HFF-Myc (cell line): Measurements from ENCODE around the gene TMEM154.

Experiments
- DNase-seq: peaks from one replicate; pipeline ENCODE4 v3.0.0-alpha.2; 2011; ENCODE audit warnings: low read depth; ENCODE audit errors: extremely low read depth
- H3K4me3 ChIP-seq: replicated peaks from 2 replicates; pipeline ENCODE4 v1.5.1; 2011; ENCODE audit warnings: low read depth, mild to moderate bottlenecking, control low read depth, low read length
- TF ChIP-seq, protein P1 (sequence below): IDR thresholded peaks from 2 replicates; pipeline ENCODE4 v1.5.1; 2012; ENCODE audit warnings: mild to moderate bottlenecking, low read depth, low read length, control low read depth; ENCODE audit errors: missing control alignments

Gene TMEM154

DNA sequence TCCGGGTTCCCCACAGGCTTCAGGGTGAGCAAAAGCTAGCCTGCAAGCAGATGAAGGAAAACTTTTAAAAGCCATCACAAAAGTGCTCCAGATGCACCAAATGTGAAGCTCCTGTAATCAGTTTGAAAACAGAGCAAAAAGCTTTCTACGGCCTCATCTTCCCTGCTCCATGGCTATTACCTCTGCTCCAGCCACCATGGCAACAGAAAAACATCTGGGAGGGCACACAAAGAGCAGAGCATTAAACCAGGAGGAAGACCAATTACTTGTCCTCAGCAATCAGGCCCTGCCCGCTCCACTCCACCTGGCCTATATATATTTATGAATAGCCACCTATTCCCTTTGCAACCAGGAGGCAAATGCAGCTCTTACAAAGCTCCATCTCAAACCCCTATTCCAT is 33.6 kb downstream of the TMEM154 start:
- H3K4me3 ChIP-seq, result no peak overlapping the region
- DNase-seq, result no peak
- TF ChIP-seq, protein P1, sequence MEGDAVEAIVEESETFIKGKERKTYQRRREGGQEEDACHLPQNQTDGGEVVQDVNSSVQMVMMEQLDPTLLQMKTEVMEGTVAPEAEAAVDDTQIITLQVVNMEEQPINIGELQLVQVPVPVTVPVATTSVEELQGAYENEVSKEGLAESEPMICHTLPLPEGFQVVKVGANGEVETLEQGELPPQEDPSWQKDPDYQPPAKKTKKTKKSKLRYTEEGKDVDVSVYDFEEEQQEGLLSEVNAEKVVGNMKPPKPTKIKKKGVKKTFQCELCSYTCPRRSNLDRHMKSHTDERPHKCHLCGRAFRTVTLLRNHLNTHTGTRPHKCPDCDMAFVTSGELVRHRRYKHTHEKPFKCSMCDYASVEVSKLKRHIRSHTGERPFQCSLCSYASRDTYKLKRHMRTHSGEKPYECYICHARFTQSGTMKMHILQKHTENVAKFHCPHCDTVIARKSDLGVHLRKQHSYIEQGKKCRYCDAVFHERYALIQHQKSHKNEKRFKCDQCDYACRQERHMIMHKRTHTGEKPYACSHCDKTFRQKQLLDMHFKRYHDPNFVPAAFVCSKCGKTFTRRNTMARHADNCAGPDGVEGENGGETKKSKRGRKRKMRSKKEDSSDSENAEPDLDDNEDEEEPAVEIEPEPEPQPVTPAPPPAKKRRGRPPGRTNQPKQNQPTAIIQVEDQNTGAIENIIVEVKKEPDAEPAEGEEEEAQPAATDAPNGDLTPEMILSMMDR, result no peak

- TF ChIP-seq, protein P1, result no peak
- no peak for DNase-seq
- no peak overlapping the region for H3K4me3 ChIP-seq
These were observed 35.7 kb downstream of the TMEM154 start for GRCh38 chr4:152644130-152644529.

DNA sequence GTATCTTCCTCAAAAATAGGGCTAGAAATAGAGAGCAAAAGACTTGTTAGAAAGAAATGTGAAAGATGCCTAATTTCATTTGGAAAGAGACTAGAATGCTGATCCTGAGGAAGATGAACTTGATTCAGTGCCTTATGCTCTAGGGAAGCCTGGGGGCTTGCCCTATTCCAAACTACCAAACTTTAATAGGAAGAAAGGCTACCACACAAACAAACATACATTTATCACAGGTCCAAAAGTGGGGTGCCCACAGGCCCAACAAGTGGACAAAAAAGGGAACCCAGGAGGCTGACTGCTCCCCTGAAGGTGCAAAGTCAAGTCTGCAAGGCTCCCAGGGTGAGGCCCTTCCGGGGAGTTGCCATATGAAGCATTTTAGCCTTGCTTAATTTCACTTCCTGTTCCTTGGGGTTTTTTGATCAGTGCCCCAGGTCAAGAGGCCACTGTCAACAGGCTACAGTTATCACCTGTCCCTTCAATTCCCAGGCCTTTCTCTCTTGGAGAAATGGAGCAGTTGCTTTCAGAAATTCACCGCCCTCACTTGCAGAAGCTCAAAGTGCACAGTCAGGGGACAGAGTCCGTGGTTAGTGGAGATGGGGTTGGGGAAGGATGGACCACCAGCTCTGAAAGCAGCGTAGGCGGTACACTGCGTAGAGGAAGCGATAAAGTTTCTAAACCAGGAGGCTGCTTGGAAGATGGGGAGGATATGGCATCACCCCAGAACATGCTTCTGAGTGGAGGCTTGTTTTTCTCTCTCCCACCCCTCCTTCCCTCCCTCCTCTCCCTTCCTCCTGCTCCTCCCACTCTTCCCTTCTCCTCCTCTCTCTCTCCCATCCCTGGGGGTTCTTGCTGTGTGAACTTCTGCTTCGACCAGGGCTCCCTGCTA is 36.4 kb downstream of the TMEM154 start:
- H3K4me3 ChIP-seq, result no peak overlapping the region
- TF ChIP-seq, protein P1, result no peak
- no peak for DNase-seq

- H3K4me3 ChIP-seq, result no peak overlapping the region
- TF ChIP-seq, protein P1, result peak; percentile 33
- no peak for DNase-seq
These were observed 39.5 kb downstream of the TMEM154 start for GRCh38 chr4:152640058-152640921.

DNA sequence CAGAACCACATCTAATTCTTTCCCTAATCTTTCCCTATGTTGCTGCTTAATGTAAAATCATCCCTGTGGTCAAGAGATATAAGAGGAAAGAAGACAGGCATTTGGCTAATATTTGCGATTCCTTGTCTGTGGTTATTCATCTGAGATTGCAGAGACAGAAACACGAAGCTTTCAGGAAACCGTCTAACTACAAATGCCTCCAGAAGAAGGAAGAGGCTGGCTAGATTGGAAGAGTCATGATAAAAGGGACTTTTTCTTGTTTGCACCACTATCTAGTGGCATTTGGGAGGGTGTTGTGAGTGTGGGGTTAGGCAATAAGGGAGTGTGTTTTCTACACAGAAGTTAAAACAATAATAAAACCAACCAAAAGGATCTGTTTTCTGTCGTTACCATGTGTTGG is 43.9 kb downstream of the TMEM154 start:
- no peak for DNase-seq
- TF ChIP-seq, protein P1, result no peak
- H3K4me3 ChIP-seq, result no peak overlapping the region

DNA sequence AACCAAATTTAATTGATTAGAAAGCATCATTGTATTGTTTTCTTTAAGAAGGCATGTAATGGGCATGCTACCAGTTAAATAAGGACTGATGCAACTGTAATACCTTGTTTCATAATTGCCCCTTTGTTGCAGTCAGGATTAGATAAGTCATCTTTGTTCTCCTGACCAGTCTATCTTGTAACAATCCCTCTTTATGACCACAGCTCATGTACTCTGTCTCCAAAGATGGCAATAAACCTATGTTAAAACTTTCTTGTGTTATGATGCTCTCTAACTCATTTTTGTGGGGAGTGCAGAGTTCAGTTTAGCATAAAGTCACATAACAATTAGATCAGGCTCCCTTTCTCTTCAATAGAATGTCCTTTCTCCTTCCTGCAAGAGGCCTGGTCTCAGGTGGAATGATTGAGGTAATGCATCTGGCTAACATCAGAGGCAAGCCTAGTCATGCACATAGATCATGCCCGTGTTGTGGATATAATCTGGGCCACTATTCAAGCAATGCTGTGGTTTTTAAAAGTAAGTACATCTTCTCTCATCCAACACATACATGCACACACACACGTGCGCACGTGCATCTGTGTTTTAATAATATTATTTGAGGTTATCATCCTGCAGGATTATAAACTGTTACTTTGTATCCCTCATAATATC is 45.6 kb downstream of the TMEM154 start:
- TF ChIP-seq, protein P1, result no peak
- no peak for DNase-seq
- H3K4me3 ChIP-seq, result no peak overlapping the region
